Stimulated activated CD8-positive, alpha-beta memory T cell treated with anti-CD3 and anti-CD28 coated beads, Interleukin-4, amount 100 ng/mL, for 1 hour (primary cell): ENCODE data around the gene GPC5.
"Not testable (repeated sequence)": the region's sequence is repeated elsewhere in the genome, so short reads cannot be mapped to it uniquely, and the experiment has no call there.

Experiments
- DNase-seq, 2 donors: peaks; one replicate each; pipeline ENCODE4 v3.0.0-alpha.2; 2020; ENCODE audit warnings: low read depth in 2 of 2, low spot score in 1 of 2

Gene GPC5

GRCh38 chr13:92251671-92252210 lies 853.3 kb downstream of the GPC5 start:
- no peak for DNase-seq

- DNase-seq, result no peak
Observed at GRCh38 chr13:92255526-92255925, 857.1 kb downstream of the GPC5 start.

GRCh38 chr13:92256211-92256610 lies 857.8 kb downstream of the GPC5 start:
- DNase-seq, result no peak

- DNase-seq, result no peak
Observed at GRCh38 chr13:92259046-92259445, 860.6 kb downstream of the GPC5 start.

- DNase-seq, result no peak
Observed at GRCh38 chr13:92259523-92259922, 861.1 kb downstream of the GPC5 start.

- no peak for DNase-seq
Observed at GRCh38 chr13:92260363-92260762, 861.9 kb downstream of the GPC5 start.

GRCh38 chr13:92262100-92262788 lies 863.8 kb downstream of the GPC5 start:
- DNase-seq, result no peak

GRCh38 chr13:92265408-92265807 lies 867.0 kb downstream of the GPC5 start:
- DNase-seq, result no peak

GRCh38 chr13:92270990-92271389 lies 872.6 kb downstream of the GPC5 start:
- DNase-seq, result no peak

GRCh38 chr13:92272177-92272576 lies 873.8 kb downstream of the GPC5 start:
- no peak for DNase-seq

GRCh38 chr13:92280986-92281385 lies 882.6 kb downstream of the GPC5 start:
- DNase-seq, result not testable (repeated sequence)

GRCh38 chr13:92290718-92291307 lies 892.4 kb downstream of the GPC5 start:
- DNase-seq, result not testable (repeated sequence)

GRCh38 chr13:92294533-92294932 lies 896.1 kb downstream of the GPC5 start:
- DNase-seq, result not testable (repeated sequence)

- not testable (repeated sequence) for DNase-seq
Observed at GRCh38 chr13:92296154-92296671, 897.8 kb downstream of the GPC5 start.

- DNase-seq, result no peak
Observed at GRCh38 chr13:92297971-92298942, 899.8 kb downstream of the GPC5 start.

GRCh38 chr13:92300651-92301050 lies 902.2 kb downstream of the GPC5 start:
- no peak for DNase-seq

GRCh38 chr13:92303428-92303827 lies 905.0 kb downstream of the GPC5 start:
- DNase-seq, result no peak

- no peak for DNase-seq
Observed at GRCh38 chr13:92307752-92308151, 909.3 kb downstream of the GPC5 start.

GRCh38 chr13:92312823-92313222 lies 914.4 kb downstream of the GPC5 start:
- no peak for DNase-seq

GRCh38 chr13:92313382-92313781 lies 915.0 kb downstream of the GPC5 start:
- DNase-seq, result no peak

GRCh38 chr13:92315265-92315664 lies 916.8 kb downstream of the GPC5 start:
- no peak for DNase-seq
